NCI-H1436 (cell line): ENCODE results near the gene DCTN4.
A peak's percentile ranks its signal among the peaks of the same experiment; 100 is the strongest.
"Not testable (repeated sequence)": the region's sequence is repeated elsewhere in the genome, so short reads cannot be mapped to it uniquely, and the experiment has no call there.

Experiments used
- DNase-seq: peaks from one replicate; lab custom pipeline; 2025; lab: John Stamatoyannopoulos, UW

The DCTN4 gene

GRCh38 chr5:150758531-150759333 lies at the start of gene DCTN4:
DCTN4 (minus strand) TSS chr5:150759017; CDS start chr5:150758993, 24 bp downstream.
- peak; percentile 96 for DNase-seq

- no peak for DNase-seq
Observed at GRCh38 chr5:150804388-150804787, 45.6 kb upstream of the DCTN4 start.

- DNase-seq = no peak
Observed at GRCh38 chr5:150801117-150801927, 42.5 kb upstream of the DCTN4 start.

GRCh38 chr5:150797384-150797783 lies 38.6 kb upstream of the DCTN4 start:
- no peak for DNase-seq

GRCh38 chr5:150794927-150795326 lies 36.1 kb upstream of the DCTN4 start:
- DNase-seq = no peak

- not testable (repeated sequence) for DNase-seq
Observed at GRCh38 chr5:150793423-150793888, 34.6 kb upstream of the DCTN4 start.

GRCh38 chr5:150791536-150791935 lies 32.7 kb upstream of the DCTN4 start:
- DNase-seq = no peak

- no peak for DNase-seq
Observed at GRCh38 chr5:150789943-150790611, 31.3 kb upstream of the DCTN4 start.

GRCh38 chr5:150789450-150789849 lies 30.6 kb upstream of the DCTN4 start:
- no peak for DNase-seq

GRCh38 chr5:150788977-150789376 lies 30.2 kb upstream of the DCTN4 start:
- DNase-seq = no peak

- no peak for DNase-seq
Observed at GRCh38 chr5:150787656-150788055, 28.8 kb upstream of the DCTN4 start.

- no peak for DNase-seq
Observed at GRCh38 chr5:150786876-150787275, 28.1 kb upstream of the DCTN4 start.

- no peak for DNase-seq
Observed at GRCh38 chr5:150785950-150786349, 27.1 kb upstream of the DCTN4 start.

GRCh38 chr5:150783422-150783928 lies 24.7 kb upstream of the DCTN4 start:
- DNase-seq = no peak

GRCh38 chr5:150782850-150783249 lies 24.0 kb upstream of the DCTN4 start:
- DNase-seq = no peak

- no peak for DNase-seq
Observed at GRCh38 chr5:150781706-150782614, 23.1 kb upstream of the DCTN4 start.

- no peak for DNase-seq
Observed at GRCh38 chr5:150780816-150781221, 22.0 kb upstream of the DCTN4 start.

- no peak for DNase-seq
Observed at GRCh38 chr5:150780187-150780692, 21.4 kb upstream of the DCTN4 start.

GRCh38 chr5:150779397-150780186 lies 20.8 kb upstream of the DCTN4 start:
- DNase-seq = no peak
